GM13976 (cell line): Measurements from ENCODE around the gene ZNF22.
A peak's percentile ranks its signal among the peaks of the same experiment; 100 is the strongest.

Experiments
- DNase-seq: peaks from one replicate; pipeline ENCODE4 v3.0.0; 2012; ENCODE audit warnings: low spot score
- in situ Hi-C: fragments of 300-500 bp; cut with MboI; formaldehyde crosslinking; loops from one replicate; pipeline ENCODE4 v1.12.0; 2022; ENCODE audit warnings: low sequenced_read_pairs, mixed read lengths, inconsistent platforms; ENCODE audit not compliant: unreplicated experiment
- TF ChIP-seq, protein P1 (sequence below): IDR thresholded peaks from 2 replicates; pipeline ENCODE4 v1.5.1; 2012; ENCODE audit warnings: borderline replicate concordance, mild to moderate bottlenecking; ENCODE audit not compliant: insufficient read depth; ENCODE audit errors: extremely low read depth, missing control alignments, control extremely low read depth

ZNF22 gene

DNA sequence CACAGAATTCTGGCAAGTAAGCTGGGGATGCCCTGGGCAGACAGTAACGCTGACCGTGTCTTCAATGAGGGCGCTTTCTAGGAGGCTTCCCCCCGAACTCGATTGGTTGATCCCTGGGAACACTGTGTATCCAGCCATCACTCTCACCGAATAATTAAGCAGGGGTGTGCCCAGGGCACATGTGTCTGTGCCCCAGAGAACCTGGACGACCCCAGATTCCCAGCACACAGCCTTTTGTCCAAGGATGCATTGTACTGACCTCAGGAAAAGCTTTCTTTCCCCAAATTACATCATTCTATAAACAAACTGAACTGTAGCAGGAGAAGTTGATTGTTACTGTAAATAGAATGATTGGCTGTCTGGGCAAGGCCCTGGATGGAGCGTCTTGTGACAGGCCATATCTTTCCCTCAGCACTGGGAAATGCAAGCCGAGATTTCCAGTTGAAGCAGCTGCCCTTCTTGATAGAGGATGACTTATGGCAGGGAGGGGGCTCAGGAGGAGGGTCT lies 15.5 kb upstream of the ZNF22 start:
- DNase-seq, result no peak
- TF ChIP-seq, protein P1, sequence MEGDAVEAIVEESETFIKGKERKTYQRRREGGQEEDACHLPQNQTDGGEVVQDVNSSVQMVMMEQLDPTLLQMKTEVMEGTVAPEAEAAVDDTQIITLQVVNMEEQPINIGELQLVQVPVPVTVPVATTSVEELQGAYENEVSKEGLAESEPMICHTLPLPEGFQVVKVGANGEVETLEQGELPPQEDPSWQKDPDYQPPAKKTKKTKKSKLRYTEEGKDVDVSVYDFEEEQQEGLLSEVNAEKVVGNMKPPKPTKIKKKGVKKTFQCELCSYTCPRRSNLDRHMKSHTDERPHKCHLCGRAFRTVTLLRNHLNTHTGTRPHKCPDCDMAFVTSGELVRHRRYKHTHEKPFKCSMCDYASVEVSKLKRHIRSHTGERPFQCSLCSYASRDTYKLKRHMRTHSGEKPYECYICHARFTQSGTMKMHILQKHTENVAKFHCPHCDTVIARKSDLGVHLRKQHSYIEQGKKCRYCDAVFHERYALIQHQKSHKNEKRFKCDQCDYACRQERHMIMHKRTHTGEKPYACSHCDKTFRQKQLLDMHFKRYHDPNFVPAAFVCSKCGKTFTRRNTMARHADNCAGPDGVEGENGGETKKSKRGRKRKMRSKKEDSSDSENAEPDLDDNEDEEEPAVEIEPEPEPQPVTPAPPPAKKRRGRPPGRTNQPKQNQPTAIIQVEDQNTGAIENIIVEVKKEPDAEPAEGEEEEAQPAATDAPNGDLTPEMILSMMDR, result no peak
- in situ Hi-C loops, result no loop called here

DNA sequence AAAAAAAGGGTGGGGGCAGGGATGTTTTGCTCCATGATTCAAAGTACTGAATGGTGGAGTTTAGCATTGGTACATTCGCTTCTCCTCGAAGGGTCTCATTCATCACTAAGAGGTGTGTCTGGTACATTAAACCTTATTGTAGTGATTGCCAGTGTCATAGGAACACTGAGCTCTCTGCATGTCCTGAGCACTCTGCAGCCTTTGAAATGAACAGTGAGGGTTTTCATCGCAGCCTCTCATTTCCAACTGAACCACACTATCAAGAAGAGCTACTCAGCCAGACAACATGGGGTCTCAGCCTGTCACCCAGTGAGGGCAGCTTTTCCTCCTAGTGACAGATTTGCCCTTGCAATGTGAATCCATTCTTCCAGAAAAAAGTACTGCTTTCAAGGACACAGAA lies 14.5 kb upstream of the ZNF22 start:
- TF ChIP-seq, protein P1, result no peak
- in situ Hi-C loops, result no loop called here
- no peak for DNase-seq

DNA sequence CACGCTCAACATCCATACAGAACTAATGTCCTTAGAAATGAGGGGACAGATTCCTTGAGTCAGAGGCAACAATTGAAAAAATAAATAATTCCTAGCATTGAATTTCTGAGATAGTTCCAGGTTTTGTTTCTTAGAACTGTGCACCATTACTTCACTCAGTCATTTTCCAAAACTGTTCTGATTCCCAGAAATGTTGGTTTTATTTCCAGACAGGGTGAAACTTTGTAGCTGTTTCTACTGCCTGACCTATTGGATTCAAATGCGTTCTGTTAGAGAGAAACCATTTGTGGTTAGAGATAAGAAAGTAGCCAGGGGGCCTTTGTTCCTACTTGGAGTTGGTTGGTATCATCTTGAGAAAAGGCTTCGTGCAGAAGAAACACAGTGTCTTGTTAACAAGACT lies 14.1 kb upstream of the ZNF22 start:
- TF ChIP-seq, protein P1, result no peak
- in situ Hi-C loops, result no loop called here
- DNase-seq, result no peak

DNA sequence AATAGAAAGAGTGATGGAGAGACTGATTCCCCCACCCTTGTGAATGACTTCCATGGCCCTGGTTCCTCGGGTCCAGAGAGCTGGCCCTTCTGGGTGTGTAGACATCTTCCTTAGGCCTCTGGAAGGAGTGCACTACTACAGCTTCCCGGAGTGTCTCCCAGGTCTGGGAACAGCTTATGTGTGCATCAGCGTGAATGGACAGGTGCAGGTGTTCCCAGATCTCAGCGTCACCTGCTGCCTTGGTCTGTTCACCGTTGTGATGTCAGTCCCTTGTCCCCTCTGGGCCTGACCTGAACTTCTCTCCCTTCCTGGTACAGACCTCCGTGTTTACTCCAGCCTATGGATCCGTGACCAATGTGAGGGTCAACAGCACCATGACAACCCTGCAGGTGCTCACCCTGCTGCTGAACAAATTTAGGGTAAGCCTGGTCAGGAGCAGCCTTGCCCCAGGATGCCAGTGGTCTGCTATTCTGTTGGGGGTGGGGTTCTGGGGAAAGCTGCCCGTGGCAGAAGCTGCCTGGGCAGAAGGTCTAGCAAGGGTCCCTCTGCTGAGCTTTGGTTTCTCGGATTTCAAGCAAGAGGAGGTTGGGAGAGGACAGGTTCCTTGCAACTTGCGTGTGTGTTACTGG lies 11.7 kb upstream of the ZNF22 start:
- no peak for DNase-seq
- TF ChIP-seq, protein P1, result no peak
- in situ Hi-C loops, result no loop called here

DNA sequence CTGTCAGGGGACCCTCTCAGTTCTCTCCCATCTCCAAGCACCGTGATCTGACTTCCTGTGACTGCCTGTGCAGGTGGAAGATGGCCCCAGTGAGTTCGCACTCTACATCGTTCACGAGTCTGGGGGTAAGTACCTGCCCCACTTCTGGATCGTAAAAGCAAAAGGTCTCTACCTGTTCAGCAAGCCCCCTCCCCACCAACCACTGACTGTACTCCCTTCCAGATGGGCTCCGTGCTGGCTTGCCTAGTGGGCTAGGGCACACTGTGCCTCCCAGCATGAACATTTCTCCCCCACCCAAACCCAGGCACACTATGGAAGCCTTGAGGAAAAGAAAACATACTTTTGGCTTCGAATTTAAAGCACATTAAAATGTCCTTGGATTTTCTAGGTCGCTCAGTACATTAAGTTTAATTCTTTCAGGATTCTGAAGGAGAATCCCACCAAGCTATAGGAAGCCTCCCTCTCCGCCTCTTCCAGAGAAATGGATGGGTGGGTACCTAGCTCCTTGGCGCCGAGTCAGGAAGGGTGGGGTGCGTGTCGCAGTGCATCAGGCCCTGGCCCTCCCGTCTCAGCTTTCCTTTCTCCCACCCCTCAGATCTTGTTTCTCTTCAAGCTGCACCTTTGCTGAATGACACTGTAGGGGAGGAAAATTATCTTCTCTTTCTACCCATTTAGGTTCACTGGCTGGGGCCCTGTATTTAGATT lies 11.0 kb upstream of the ZNF22 start:
- in situ Hi-C loops, result no loop called here
- TF ChIP-seq, protein P1, result no peak
- DNase-seq, result no peak

DNA sequence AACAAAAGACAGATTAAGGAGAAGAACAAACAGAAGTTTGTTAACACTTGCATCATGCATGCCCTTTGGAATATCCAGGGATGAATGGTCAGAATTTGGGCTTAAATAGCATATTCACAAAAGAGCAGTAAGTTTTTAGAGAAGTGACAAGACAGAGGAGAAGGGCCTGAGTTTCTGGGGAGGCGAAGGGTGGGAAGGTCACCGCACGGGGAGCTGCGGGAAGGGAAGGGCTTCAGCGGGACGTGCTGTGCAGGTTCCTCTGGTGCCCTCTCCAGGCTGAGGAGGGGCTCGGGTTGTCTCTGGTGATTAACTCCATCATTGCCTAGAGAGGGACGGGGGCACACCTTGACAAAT lies 10.4 kb upstream of the ZNF22 start:
- in situ Hi-C loops, result no loop called here
- no peak for DNase-seq
- TF ChIP-seq, protein P1, result peak; percentile 9
